ENCODE data around the gene ACP1. TPM values are rescaled to one million over a fixed set of nuclear protein-coding genes. Genes with fewer than 3 reads are reported as not detected.

The ACP1 gene
- total RNA-seq: 10 to 100 TPM; 54.0 to 81.5 (median 73.8) TPM

GRCh38 chr2:264493-265468 is at the start of gene ACP1:
TSS of gene ACP1 (plus strand) at chr2:264947. CDS start at chr2:264965, 18 bp downstream.
- Histone ChIP-seq H3K9me3 (no peaks in the 10 kb centered on the region), H3K27ac (replicated peaks in 1 of 4) (peak within 1 kb of the TSS; percentile 73 to 78 (median 76)), H3K4me1 (peaks cover 23 to 45% (median 40%) of the 10 kb centered on the region in 4 donors), H3K4me3 (peak within 1 kb of the TSS; percentile 81 to 93 (median 86)), H3K36me3 (no peaks in the 10 kb centered on the region), H3K27me3 (no peaks in the 10 kb centered on the region)
- intact Hi-C loops (cut with DNase I): no loop called here
- TF ChIP-seq CTCF (IDR thresholded peaks at IDR 0.05): no peak
- peak; percentile 58 for TF ChIP-seq POLR2A (IDR thresholded peaks at IDR 0.05; ENCODE audit: low read depth)
- TF ChIP-seq POLR2AphosphoS5 (IDR thresholded peaks at IDR 0.05): peak; percentile 94 to 95
- DNase-seq (ENCODE audit: extremely low spot score): peak; percentile 95
- under 1% methylated on average over 41 of the region's 73 CpGs for WGBS

- intact Hi-C loops (cut with DNase I): no loop called here
- WGBS: 94% methylated on average over 3 of the region's 3 CpGs
Observed at GRCh38 chr2:216068-216467, 48.7 kb upstream of the ACP1 start.

GRCh38 chr2:223451-223850 is 41.3 kb upstream of the ACP1 start:
- 88% methylated on average over 4 of the region's 4 CpGs for WGBS
- TF ChIP-seq CTCF (IDR thresholded peaks at IDR 0.05): no peak
- TF ChIP-seq POLR2AphosphoS5 (IDR thresholded peaks at IDR 0.05): no peak
- no peak for TF ChIP-seq EP300 (IDR thresholded peaks at IDR 0.05)
- TF ChIP-seq POLR2A (IDR thresholded peaks at IDR 0.05; ENCODE audit: low read depth): no peak
- Histone ChIP-seq H3K27me3 (no peaks in the 10 kb centered on the region), H3K36me3 (peaks cover 5 to 85% (median 46%) of the 10 kb centered on the region in 4 donors), H3K4me1 (no peaks in the 10 kb centered on the region), H3K9me3 (no peaks in the 10 kb centered on the region), H3K4me3 (no peak overlapping the region), H3K27ac (replicated peaks in 1 of 4) (no peak overlapping the region)
- intact Hi-C loops (cut with DNase I): no loop called here
- no peak for DNase-seq (ENCODE audit: extremely low spot score)

More at GRCh38 chr2:216068-216467, 48.7 kb upstream of the ACP1 start:
- Histone ChIP-seq H3K36me3 (peaks cover 8 to 29% (median 16%) of the 10 kb centered on the region in 4 donors), H3K4me3 (no peak overlapping the region), H3K27me3 (peaks cover 0 to 31% (median 4%) of the 10 kb centered on the region in 4 donors), H3K27ac (replicated peaks in 1 of 4) (no peak overlapping the region), H3K9me3 (peaks cover 0 to 12% (median 5%) of the 10 kb centered on the region in 4 donors), H3K4me1 (no peaks in the 10 kb centered on the region)
- no peak for DNase-seq (ENCODE audit: extremely low spot score)
- no peak for TF ChIP-seq CTCF (IDR thresholded peaks at IDR 0.05)

- intact Hi-C loops (cut with DNase I): no loop called here
- H3K9me3 ChIP-seq: no peaks in the 10 kb centered on the region
- WGBS: 96% methylated on average over 6 of the region's 6 CpGs
Observed at GRCh38 chr2:223971-224760, 40.6 kb upstream of the ACP1 start.

More at GRCh38 chr2:223971-224760, 40.6 kb upstream of the ACP1 start:
- Histone ChIP-seq H3K27ac (replicated peaks in 1 of 4) (no peak overlapping the region), H3K4me3 (no peak overlapping the region), H3K27me3 (no peaks in the 10 kb centered on the region), H3K36me3 (peaks cover 0 to 85% (median 48%) of the 10 kb centered on the region in 4 donors), H3K4me1 (no peaks in the 10 kb centered on the region)
- TF ChIP-seq CTCF (IDR thresholded peaks at IDR 0.05) (no peak), EP300 (IDR thresholded peaks at IDR 0.05) (no peak), POLR2AphosphoS5 (IDR thresholded peaks at IDR 0.05) (no peak), POLR2A (IDR thresholded peaks at IDR 0.05; ENCODE audit: low read depth) (no peak)
- no peak for DNase-seq (ENCODE audit: extremely low spot score)

Data from esophagus muscularis mucosa (tissue), 4 donors.